UCSD-AML1 (cell line): Measurements from ENCODE around the gene ATP6V0A4.

Experiments used
- DNase-seq: peaks from one replicate; lab custom pipeline; 2025; ENCODE audit not compliant: unreplicated experiment; lab: John Stamatoyannopoulos, UW

The ATP6V0A4 gene

DNA sequence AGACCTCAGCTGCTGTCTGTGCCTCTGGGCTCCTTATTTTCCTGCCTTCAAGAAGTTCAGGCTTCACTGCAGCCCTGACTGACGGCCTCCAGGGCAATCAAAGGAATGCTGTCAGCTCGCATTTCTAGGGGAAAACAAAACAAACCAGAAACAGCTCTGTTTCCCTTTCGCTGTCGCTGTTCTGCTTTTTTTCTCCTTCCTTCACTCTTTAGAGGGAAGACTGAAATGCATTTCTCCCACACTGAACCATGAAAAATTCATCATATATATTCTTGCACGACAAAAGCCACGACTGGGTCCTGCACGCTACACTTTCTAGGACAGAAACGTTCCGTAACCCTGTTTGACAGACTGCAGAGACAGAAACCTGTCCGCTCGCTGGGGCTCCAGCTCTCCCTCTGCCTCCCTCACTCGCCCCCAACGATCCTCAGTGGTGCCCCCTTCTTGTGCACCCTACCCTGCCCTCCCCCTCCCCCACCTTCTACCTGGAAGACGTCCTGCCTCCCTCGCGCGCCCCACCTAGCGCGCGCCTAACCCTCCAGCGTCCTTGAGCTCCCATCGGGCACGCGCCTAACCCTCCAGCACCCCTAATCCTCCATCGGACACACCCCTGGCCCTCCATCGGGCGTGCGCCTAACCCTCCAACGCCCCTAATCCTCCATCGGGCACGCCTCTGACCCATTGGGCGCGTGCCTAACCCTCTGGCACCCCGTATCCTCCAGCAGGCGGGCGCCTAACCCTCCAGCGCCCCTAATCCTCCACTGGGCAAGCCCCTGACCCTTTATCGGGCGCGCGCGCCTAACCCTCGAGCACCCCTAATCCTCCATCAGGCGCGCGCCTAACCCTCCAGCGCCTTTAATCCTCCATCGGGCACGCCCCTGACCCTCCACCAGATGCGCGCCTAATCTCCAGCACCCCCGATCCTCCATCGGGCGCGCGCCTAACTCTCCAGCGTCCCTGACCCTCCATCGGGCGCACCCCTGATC lies 134.0 kb downstream of the ATP6V0A4 start:
- no peak for DNase-seq

DNA sequence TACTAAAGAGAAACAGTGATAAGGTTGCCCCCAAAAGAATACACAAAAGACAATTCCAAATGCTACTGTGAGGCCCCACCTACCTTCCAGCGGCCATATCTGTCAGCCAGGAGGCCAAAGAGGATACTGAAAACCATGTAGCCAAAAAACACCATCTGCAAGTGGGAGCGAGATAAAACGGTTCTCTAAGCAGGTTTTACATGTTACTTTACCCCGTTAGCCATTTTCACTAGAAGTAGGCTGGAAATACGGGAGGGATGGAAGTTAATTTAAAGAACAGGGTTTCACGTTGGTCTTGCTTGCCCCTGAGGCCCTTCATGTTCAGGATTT lies 135.0 kb downstream of the ATP6V0A4 start:
- no peak for DNase-seq

DNA sequence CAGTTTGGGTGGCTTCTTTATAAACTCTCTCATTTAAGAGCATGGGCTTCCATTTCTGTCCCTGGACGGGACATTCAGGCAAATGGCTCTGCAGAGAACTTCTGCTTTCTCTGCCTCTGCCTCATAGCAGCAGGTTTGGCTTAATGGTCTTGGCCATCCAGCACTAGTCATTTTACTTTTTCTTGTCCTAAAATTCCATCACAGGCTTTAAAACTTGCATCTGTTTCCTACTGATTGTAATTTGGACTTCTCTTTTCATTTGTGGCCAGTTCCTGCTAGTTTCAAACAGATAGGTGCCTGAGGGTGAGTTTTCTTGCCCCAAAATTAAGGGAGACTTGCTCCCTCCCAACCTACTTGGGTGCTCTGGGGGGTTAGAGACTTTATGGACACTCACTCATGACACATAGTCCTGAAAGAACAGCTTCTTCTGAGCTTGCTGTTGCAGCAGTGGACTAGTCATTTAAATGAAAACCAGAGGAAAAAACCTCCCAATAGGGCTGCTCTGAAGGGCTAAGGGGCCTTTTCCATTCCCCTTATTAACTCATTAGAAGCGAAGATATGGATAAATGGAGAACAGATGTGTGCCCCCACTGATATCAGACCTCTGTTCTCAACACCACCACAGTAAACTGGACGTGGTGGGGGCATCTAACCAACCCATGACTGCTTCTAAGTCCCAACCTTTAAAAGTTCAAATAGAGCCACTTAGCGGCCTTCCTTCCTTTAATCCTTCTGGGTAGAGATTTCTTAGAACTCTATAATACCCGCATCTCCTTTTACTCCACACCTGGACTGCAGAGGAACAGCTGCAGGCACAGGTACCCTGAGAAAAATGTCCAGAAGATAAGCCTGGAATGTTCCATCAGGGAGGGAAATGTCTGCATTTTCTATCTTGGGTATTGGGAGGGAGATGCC lies 135.7 kb downstream of the ATP6V0A4 start:
- no peak for DNase-seq

DNA sequence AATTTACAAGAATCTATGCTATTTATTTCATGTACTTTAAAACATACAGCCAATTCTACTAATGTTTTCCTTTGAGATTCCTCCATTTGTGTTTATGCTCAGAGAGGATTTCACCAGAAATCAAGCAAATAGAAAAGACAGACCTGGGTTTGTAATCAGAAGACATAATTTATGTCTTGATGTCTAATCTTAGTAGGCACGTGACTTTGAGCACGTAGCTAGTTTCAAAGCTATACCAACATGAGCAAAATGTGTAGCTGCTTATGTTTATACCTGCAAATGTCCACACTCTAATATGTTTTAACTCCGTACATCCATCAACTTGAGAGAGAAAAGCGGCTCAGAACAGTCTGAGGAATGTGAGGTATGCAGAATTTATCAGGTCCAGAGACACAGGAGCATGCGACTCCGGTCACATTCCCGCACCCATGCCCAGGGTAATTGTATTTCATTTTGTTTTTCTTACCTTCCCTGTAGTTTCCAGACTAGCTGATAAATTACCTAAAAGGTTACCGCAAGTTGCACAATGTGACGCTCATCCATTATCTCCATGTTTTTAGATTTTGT lies 136.8 kb downstream of the ATP6V0A4 start:
- DNase-seq, result no peak

DNA sequence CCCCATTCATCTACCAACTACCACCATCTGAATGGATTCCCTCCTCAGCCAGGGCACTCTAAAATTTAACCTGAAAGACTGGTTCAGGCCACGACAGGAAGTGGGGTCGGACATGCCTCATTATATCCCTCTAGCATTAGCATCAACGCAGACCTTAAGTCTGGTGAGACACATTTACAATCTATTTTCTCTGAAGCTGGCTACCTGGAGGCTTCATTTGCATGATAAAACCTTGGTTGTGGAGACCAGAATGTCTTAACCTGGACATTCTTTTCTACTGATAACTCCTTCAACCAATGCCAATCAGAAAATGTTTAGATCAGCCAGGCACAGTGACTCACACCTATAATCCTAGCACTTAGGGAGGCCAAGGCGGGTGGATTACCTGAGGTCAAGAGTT lies 139.1 kb downstream of the ATP6V0A4 start:
- no peak for DNase-seq

DNA sequence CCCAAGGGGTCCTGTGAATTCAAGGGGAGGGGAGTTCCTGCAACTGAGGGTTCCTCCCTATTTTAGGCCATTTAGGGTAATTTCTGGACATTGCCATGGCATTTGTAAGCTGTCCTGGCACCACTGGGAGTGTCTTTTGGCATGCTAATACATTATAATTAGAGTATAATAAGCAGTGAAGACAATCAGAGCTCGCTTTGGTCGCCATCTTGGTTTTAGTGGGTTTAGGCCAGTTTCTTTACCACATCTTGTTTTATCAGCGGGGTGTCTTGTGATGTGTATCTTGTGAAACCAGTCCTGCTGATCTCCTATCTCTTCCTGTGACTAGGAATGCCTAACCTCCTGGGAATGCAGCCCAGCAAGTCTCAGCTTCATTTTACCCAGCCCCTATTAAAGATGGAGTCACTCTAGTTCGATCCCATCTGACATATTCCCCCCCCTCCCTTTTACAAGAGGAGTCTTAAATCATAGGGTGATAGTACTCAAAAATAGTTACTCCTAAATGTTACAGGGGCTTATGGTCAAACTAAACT lies 140.1 kb downstream of the ATP6V0A4 start:
- no peak for DNase-seq

DNA sequence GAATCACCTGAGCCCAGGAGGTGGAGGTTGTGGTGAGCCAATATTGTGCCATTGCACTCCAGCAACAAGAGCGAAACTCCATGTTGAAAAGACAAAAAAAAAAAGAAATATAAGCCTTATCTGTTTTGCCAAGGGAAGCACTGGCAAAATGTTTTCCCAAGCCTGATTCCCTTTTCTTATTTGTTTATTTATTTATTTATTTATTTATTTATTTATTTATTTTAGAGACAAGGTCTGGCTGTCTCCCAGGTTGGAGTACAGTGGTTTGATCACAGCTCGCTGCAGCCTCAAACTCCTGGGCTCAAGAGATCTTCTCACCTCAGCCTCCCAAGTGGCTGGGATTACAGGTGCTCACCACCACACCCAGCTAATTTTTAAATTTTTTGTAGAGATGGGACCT lies 141.0 kb downstream of the ATP6V0A4 start:
- no peak for DNase-seq
